HG02759 (cell line): ENCODE measurements around the gene RPS2.

Source experiments
- ATAC-seq: cut with Tn5 transposase; IDR thresholded peaks from one replicate; pipeline ENCODE4 v1.9.1; 2021; ENCODE audit warnings: mild to moderate bottlenecking, moderate library complexity; ENCODE audit not compliant: unreplicated experiment

RPS2 gene

GRCh38 chr16:1999866-2000514 is 35.4 kb upstream of the RPS2 start:
- ATAC-seq, result no peak

GRCh38 chr16:1998852-1999801 is 34.5 kb upstream of the RPS2 start:
- ATAC-seq, result no peak

DNA sequence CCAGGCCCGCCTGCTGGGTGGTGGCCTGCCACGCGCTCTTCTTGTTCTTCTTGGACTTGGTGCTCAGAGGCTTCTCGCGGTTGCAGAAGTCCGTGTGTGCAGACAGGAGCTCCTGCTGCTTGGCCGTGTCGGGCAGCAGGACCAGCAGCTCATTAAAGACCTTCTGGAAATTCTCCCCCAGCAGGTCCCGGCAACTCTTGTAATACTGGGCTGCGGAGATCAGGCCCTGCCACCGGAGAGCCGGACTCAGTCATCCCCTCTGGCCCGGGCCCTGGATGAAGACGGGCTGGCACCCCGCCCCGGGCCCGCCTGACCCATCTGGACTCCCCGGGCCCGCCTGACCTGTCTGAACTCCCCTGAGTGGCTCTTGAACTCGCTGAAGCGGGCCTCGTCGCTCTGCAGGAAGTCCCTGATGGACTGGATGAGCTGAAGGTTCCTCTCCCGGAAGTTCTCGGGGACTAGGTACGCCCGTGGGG is 33.8 kb upstream of the RPS2 start:
- no peak for ATAC-seq

GRCh38 chr16:1997494-1998359 is 33.1 kb upstream of the RPS2 start:
- ATAC-seq, result no peak

GRCh38 chr16:1993731-1994131 is 29.1 kb upstream of the RPS2 start:
- no peak for ATAC-seq

- no peak for ATAC-seq
Measured at GRCh38 chr16:1992704-1993317, 28.2 kb upstream of the RPS2 start.

GRCh38 chr16:1991948-1992703 is 27.5 kb upstream of the RPS2 start:
- peak; percentile 60 for ATAC-seq

- no peak for ATAC-seq
Measured at GRCh38 chr16:1991588-1991947, 26.9 kb upstream of the RPS2 start.

DNA sequence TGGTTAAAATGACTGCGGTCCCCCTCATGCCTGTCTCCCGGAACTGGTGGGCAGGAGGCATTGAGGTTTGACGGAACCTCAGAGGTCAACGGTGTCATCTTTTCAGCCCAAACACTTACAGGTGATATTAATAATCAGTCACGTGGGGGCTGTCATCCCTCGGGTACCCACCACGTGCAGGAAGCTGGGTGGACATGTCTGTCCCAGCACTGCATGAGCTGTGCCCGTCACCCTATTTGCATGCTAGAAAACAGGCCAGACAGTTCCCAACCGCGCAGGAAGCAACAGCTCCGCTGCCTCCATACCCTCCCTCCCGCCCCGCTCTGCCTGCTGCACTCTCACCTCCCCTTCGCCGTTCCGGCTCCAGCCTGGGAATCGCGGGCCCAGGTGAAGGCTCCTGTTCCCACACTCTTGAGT is 26.5 kb upstream of the RPS2 start:
- peak; percentile 30 for ATAC-seq

GRCh38 chr16:1990351-1991134 is 25.9 kb upstream of the RPS2 start:
- ATAC-seq, result no peak

DNA sequence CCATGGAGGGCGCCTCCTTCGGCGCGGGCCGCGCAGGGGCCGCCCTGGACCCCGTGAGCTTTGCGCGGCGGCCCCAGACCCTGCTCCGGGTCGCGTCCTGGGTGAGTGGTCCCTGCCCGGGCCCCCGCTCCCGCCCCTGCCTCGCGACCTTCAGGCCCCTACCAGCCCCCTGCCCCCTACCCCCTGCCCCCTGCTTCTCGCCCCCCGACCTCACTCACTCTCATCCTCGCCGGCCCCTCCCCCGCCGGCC is 25.4 kb upstream of the RPS2 start:
- no peak for ATAC-seq

DNA sequence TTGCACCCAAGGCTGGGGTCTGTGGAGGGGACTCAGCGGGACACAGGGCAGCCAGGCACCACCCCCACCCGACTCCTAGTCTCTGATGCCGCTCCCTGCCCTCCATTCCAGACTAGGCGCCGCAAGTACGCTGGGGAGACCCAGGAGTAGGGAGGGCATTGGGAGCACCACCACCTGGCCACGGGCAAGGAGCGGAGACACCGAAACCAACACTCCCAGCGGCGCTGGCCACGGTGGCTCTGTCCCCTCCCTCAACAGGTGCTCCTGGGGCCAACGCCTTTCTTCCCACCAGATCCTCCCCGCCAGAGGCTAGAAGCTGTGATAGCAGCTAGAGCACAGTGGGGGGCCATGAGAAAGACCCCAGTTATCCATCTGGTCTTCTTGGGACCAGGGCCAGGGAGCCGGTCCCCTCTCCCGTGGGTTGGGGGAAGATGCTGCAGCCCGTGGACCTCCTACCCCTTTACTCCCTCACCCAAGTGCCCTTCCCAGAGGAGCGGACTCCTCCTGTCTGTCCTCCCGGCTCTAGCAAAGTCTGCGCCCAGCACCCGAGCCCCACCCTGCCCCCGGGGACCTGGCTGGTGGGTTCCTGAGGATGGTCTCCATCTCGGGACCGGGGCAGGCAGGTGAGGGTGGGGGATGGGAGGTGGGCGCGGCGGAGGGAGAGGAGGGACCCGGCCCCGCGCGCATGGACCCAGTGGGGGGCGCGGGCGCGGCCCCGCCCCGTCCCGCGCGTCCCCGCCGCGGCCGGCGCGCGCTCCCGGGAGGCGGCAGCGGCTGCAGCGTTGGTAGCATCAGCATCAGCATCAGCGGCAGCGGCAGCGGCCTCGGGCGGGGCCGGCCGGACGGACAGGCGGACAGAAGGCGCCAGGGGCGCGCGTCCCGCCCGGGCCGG is 24.8 kb upstream of the RPS2 start, which contains the start of gene SYNGR3:
Gene SYNGR3 (plus strand): TSS at position 762 of the 892 bp plus-strand sequence. CDS start 133 bp downstream, outside the sequence.
- ATAC-seq, result no peak

DNA sequence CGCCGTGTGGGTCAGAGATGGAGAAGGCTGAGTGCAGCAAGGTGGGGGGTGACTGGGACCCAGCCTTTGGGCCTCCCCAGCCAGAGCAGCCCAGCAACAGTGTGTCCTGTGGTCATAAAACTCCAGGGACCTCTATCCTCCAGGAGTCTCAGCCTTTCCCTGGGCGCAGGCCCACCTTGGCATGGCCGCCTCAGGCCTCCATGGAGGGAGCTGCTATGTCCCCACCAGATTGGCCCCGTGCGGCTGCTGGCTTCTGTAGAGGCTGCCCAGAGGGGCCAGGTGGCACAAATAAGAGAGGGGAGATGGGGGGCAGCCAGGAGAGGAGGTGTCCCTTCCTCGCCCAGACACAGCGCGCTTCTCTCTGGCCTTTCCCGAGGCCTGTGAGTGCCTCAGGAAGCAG is 22.6 kb upstream of the RPS2 start:
- ATAC-seq, result no peak

- no peak for ATAC-seq
Measured at GRCh38 chr16:1985466-1986150, 21.0 kb upstream of the RPS2 start.

GRCh38 chr16:1984347-1985225 is 20.0 kb upstream of the RPS2 start:
- peak; percentile 14 for ATAC-seq

DNA sequence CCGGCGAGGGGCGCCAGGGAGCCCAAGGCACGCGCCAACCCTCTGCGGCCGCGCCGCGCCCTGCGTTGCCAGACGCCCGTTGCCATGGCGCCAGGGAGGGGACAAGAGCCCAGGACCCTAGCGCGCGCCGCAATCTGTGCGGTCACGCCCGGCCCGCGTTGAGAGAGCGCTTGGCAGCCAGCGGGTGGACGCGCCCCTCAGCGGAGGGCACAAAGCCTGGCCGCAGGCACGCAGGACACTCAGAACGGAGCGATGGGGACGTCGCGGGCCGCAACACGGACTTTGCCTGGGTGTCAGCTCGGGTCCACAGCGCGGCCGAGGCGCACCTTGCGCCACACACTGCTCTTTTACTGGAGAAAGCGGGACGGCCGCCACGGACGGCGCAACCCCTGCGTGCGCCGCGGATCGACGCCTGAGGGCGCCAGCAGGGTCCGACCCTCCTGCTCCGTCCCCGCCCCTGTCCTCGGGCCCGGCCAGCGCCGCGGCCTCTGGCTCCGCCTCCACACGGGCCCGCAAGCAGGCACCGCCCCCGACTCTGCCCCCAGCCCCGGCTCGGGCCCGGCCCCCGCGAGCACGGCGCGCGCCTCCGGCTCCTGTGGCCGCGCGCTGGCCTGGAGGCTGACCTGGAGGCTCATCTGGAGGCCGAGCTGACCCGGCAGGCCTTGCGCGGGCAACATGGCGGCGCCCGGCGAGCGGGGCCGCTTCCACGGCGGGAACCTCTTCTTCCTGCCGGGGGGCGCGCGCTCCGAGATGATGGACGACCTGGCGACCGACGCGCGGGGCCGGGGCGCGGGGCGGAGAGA is 19.1 kb upstream of the RPS2 start, which contains the start of gene GFER:
Gene GFER (plus strand): TSS at position 650 of the 803 bp plus-strand sequence. CDS start 26 bp downstream, at position 676.
- ATAC-seq, result peak; percentile 80
